ENCODE data around the gene RNF128.

GRCh38 chrX:106707771-106708454, 18.6 kb upstream of the RNF128 start:
- TF ChIP-seq USF2 (IDR thresholded peaks at IDR 0.05; ENCODE audit: low read depth, low read length), result no peak
- TF ChIP-seq USF2 (CRISPR knock-in tag; IDR thresholded peaks at IDR 0.05; ENCODE audit: borderline replicate concordance), result no peak
- no peak for TF ChIP-seq KIAA2018 (CRISPR knock-in tag; IDR thresholded peaks at IDR 0.05; ENCODE audit: borderline replicate concordance)
- TF ChIP-seq KMT2A (CRISPR knock-in tag; IDR thresholded peaks at IDR 0.05), result no peak
- TF ChIP-seq, protein P1, sequence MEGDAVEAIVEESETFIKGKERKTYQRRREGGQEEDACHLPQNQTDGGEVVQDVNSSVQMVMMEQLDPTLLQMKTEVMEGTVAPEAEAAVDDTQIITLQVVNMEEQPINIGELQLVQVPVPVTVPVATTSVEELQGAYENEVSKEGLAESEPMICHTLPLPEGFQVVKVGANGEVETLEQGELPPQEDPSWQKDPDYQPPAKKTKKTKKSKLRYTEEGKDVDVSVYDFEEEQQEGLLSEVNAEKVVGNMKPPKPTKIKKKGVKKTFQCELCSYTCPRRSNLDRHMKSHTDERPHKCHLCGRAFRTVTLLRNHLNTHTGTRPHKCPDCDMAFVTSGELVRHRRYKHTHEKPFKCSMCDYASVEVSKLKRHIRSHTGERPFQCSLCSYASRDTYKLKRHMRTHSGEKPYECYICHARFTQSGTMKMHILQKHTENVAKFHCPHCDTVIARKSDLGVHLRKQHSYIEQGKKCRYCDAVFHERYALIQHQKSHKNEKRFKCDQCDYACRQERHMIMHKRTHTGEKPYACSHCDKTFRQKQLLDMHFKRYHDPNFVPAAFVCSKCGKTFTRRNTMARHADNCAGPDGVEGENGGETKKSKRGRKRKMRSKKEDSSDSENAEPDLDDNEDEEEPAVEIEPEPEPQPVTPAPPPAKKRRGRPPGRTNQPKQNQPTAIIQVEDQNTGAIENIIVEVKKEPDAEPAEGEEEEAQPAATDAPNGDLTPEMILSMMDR (CRISPR knock-in tag; IDR thresholded peaks at IDR 0.05), result no peak
- no peak for TF ChIP-seq POLR2A (IDR thresholded peaks at IDR 0.05; ENCODE audit: insufficient read depth in 1 of 2, low read depth in 2 of 2, low read length in 2 of 2)
- no peak for TF ChIP-seq ZFP36 (IDR thresholded peaks at IDR 0.05; ENCODE audit: borderline replicate concordance, low read depth, low read length, partially characterized antibody)

All from HepG2 (cell line).